Measurements from ENCODE around the gene SQSTM1.

The SQSTM1 gene

DNA sequence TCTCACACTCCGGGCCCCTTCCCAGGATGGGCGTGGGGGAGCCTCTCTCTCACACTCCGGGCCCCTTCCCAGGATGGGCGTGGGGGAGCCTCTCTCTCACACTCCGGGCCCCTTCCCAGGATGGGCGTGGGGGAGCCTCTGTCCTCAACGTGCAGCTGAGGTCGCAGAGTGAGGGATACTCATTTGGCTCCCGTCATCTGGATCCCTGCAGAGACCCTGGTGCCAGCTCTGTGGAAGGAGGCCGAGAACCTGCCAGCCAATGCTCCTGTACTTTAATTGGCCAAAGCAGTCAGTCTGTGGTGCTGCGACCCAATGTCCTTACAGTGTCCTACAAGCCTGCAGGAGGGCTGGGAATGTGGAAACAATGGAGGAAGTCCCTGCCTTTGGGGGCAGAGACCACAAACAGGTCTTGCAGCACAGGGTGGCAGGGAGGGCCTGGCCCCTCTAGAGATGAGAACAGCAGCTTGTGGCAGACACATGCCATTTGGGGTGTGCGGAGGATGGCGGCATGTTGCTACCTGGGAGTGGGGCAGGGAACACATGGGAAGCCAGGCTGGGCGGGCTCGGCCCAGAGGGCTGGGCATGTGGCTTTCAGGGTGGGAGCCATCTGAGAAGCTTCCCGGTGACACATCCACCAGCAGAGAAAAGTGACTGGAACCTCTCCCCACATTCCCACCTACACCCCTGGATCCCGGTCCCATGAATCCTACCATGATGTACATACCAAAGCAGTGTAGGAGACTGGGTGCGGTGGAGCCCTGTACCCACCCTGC, 51.5 kb downstream of the SQSTM1 start:
- H3K9ac ChIP-seq (ENCODE audit: low read depth in 1 of 2, low read length in 2 of 2): no peak overlapping the region
- no peak overlapping the region for H3K4me3 ChIP-seq (ENCODE audit: low read length in 2 of 2)
- no peaks in the 10 kb centered on the region for H3K27me3 ChIP-seq (ENCODE audit: control insufficient read depth in 2 of 2, insufficient read depth in 2 of 2, low read length in 2 of 2)
- H3K36me3 ChIP-seq (ENCODE audit: control insufficient read depth in 2 of 2, insufficient read depth in 2 of 2, low read length in 2 of 2): peaks cover 59 to 70% of the 10 kb centered on the region in 2 donors
- no peaks in the 10 kb centered on the region for H3K9me3 ChIP-seq (ENCODE audit: control insufficient read depth in 2 of 2, low read length in 2 of 2)
- no peaks in the 10 kb centered on the region for H3K4me1 ChIP-seq (ENCODE audit: control insufficient read depth in 2 of 2, insufficient read depth in 2 of 2, low read length in 2 of 2)
- no peak overlapping the region for H3K27ac ChIP-seq (ENCODE audit: low read depth in 2 of 2, low read length in 2 of 2)

DNA sequence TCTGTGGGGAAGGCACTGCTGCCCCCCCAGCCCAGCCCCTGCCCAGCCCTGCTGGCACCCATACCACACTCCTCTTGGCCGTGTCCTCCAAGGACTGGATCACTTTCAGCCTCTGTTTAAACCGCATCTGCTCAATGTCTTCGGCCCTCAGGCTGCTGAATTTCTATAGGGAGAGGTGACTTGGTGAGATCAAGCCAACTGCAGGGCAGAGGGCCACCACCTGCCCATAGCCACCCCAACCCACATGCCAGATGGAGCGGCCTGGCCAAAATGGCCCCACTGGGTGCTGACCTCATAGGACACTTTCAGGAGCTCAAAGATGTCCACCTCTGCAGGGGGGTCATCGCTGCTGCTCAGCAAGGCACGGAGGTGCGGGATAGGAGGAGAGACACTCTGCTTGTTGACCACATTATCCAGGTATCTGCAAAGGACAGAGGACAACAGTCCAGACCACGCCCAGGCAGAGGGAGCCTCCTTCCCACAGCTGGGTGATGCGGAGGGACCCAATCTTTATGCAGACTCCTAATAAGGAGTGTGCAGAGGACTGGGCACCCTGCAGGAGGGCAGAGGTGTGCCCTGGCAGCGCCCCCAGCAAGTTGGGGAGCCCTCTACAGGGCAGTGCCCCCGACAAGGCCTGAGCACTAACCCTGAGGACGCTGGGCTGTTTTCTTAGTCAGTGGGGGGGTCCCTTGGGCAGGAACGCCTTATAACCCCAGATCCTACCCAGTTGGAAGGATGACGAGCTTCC, 52.3 kb downstream of the SQSTM1 start:
- Histone ChIP-seq H3K36me3 (ENCODE audit: control insufficient read depth in 2 of 2, insufficient read depth in 2 of 2, low read length in 2 of 2) (peaks cover 64 to 74% of the 10 kb centered on the region in 2 donors), H3K27ac (ENCODE audit: low read depth in 2 of 2, low read length in 2 of 2) (no peak overlapping the region), H3K4me3 (ENCODE audit: low read length in 2 of 2) (no peak overlapping the region), H3K9ac (ENCODE audit: low read depth in 1 of 2, low read length in 2 of 2) (no peak overlapping the region), H3K9me3 (ENCODE audit: control insufficient read depth in 2 of 2, low read length in 2 of 2) (no peaks in the 10 kb centered on the region), H3K27me3 (ENCODE audit: control insufficient read depth in 2 of 2, insufficient read depth in 2 of 2, low read length in 2 of 2) (no peaks in the 10 kb centered on the region), H3K4me1 (ENCODE audit: control insufficient read depth in 2 of 2, insufficient read depth in 2 of 2, low read length in 2 of 2) (no peaks in the 10 kb centered on the region)

DNA sequence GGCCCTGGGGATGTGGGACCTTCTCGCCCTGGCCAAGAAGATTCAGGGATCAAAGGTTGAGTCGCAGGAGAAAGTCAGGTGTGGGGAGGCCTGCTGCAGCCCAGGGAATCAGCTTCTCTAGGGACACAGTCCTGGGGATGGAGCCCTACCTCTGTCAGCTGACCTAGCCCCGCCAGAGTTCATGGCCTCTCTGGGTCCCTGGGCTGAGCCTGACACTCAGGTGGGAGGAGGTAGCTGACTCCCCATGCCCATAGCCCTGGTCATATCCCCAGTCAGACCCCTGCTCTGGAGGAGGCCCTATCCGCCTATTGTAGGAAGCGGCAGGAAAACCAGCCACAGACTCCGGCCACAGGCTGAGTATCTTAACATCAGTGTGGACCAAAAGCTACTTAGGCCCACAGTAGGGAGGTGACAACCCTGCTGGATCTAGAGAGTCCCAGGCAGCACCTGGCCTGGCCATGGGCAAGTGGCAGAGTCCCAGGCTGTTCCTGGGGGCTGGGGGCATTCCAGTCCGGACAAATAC, 52.9 kb downstream of the SQSTM1 start:
- Histone ChIP-seq H3K36me3 (ENCODE audit: control insufficient read depth in 2 of 2, insufficient read depth in 2 of 2, low read length in 2 of 2) (peaks cover 67 to 77% of the 10 kb centered on the region in 2 donors), H3K27me3 (ENCODE audit: control insufficient read depth in 2 of 2, insufficient read depth in 2 of 2, low read length in 2 of 2) (no peaks in the 10 kb centered on the region), H3K4me3 (ENCODE audit: low read length in 2 of 2) (no peak overlapping the region), H3K27ac (ENCODE audit: low read depth in 2 of 2, low read length in 2 of 2) (no peak overlapping the region), H3K4me1 (ENCODE audit: control insufficient read depth in 2 of 2, insufficient read depth in 2 of 2, low read length in 2 of 2) (no peaks in the 10 kb centered on the region), H3K9me3 (ENCODE audit: control insufficient read depth in 2 of 2, low read length in 2 of 2) (no peaks in the 10 kb centered on the region), H3K9ac (ENCODE audit: low read depth in 1 of 2, low read length in 2 of 2) (no peak overlapping the region)

DNA sequence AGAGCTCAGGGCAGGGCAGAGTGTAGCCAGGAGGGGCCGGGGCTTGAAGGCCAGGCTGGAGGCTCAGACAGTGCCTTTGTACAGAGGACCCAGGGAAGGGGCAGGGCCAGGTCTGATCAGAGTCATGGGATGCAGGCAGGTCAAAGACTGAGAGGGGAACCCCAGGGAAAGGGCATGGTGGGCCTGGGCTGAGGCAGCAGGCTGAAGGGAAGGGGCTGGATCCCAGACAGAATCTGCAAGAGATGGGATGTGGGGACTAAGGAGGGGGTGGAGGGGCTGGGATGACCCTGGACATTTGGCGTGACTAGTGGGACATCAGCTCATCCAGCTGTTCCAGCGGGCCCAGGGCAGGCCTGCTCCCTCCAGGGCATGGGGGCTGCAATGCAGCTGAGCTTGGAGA, 53.4 kb downstream of the SQSTM1 start:
- no peaks in the 10 kb centered on the region for H3K27me3 ChIP-seq (ENCODE audit: control insufficient read depth in 2 of 2, insufficient read depth in 2 of 2, low read length in 2 of 2)
- H3K27ac ChIP-seq (ENCODE audit: low read depth in 2 of 2, low read length in 2 of 2): no peak overlapping the region
- no peak overlapping the region for H3K4me3 ChIP-seq (ENCODE audit: low read length in 2 of 2)
- H3K4me1 ChIP-seq (ENCODE audit: control insufficient read depth in 2 of 2, insufficient read depth in 2 of 2, low read length in 2 of 2): no peaks in the 10 kb centered on the region
- H3K9ac ChIP-seq (ENCODE audit: low read depth in 1 of 2, low read length in 2 of 2): no peak overlapping the region
- H3K36me3 ChIP-seq (ENCODE audit: control insufficient read depth in 2 of 2, insufficient read depth in 2 of 2, low read length in 2 of 2): peaks cover 72 to 76% of the 10 kb centered on the region in 2 donors
- H3K9me3 ChIP-seq (ENCODE audit: control insufficient read depth in 2 of 2, low read length in 2 of 2): no peaks in the 10 kb centered on the region

DNA sequence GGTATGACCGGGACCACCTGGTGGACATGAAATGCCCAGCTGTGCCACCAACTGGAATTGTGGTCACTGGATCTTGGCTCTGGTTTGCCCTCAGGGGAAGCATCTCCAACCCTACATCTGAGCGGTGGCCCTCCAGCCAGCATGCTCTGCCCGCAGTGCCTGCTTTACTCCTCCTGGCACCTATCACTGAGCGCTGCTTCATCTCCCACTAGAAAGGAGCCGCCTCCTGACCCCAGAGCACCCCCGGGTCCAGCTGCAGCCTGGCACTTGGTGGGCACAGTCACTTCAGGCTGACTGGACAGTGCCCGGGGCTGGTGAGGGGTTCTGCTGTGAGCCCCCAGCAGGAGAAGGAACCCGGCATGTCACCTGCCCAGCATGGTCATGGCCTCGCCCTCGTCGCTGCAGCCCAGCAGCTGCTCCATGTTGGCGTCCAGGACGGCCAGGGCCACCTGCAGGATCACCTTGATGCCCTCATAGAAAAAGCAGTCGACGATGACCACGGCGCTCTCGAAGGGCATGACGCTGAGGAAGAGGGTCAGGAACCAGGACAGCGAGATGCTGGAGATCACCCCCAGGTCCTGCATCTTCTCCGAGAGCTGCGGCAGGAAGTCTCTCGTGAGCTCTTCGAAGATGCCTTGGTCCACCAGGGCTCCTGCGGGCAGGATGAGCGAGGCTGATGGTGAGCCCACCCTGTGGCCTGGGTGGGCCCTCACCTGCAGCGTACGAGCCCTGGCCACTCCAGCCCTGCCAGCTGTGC, 54.0 kb downstream of the SQSTM1 start:
- H3K27ac ChIP-seq (ENCODE audit: low read depth in 2 of 2, low read length in 2 of 2): no peak overlapping the region
- H3K9me3 ChIP-seq (ENCODE audit: control insufficient read depth in 2 of 2, low read length in 2 of 2): no peaks in the 10 kb centered on the region
- H3K9ac ChIP-seq (ENCODE audit: low read depth in 1 of 2, low read length in 2 of 2): no peak overlapping the region
- peaks cover 71 to 74% of the 10 kb centered on the region in 2 donors for H3K36me3 ChIP-seq (ENCODE audit: control insufficient read depth in 2 of 2, insufficient read depth in 2 of 2, low read length in 2 of 2)
- H3K4me1 ChIP-seq (ENCODE audit: control insufficient read depth in 2 of 2, insufficient read depth in 2 of 2, low read length in 2 of 2): no peaks in the 10 kb centered on the region
- H3K27me3 ChIP-seq (ENCODE audit: control insufficient read depth in 2 of 2, insufficient read depth in 2 of 2, low read length in 2 of 2): no peaks in the 10 kb centered on the region
- no peak overlapping the region for H3K4me3 ChIP-seq (ENCODE audit: low read length in 2 of 2)

DNA sequence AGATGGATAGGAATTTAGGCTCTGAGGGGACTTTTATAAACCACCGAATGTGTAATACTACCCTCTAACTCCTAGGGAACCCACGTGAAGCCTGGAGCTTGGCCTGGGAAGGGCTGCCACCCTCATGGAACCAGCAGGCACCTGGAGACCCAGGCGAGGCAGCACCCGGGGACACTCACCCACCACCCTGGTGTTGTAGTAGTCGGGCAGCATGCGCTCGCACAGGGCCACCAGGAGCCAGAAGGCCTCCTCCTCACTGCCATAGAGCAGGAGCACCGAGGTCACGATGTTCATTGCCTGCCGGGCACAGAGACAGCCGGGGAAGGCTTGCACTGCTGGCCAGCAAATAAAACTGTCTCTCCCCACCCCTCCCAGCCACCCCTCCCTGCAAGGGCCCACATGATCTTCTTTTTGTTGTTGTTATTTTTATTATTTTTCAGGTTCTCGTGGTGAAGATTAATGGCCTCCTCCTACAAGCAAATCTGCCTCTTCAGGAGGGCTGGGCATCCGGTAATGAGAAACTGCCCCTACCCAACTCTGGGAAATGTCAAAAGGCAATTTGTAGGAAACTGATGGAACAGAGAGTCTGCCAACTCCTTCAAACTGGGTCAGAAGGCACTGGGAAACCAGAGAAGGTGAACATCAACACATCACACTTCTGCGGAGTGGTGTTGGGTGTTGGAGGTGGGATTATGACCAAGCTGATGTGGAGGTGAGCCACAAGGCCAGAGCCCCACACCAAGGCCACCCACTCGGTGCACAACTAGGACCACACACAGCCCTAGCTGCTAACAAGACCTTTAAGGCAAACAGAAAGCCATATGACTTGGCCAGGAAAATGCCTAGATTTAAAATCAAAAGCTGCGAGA, 55.3 kb downstream of the SQSTM1 start:
- Histone ChIP-seq H3K4me1 (ENCODE audit: control insufficient read depth in 2 of 2, insufficient read depth in 2 of 2, low read length in 2 of 2) (no peaks in the 10 kb centered on the region), H3K27me3 (ENCODE audit: control insufficient read depth in 2 of 2, insufficient read depth in 2 of 2, low read length in 2 of 2) (no peaks in the 10 kb centered on the region), H3K36me3 (ENCODE audit: control insufficient read depth in 2 of 2, insufficient read depth in 2 of 2, low read length in 2 of 2) (peaks cover 62 to 69% of the 10 kb centered on the region in 2 donors), H3K9me3 (ENCODE audit: control insufficient read depth in 2 of 2, low read length in 2 of 2) (no peaks in the 10 kb centered on the region), H3K4me3 (ENCODE audit: low read length in 2 of 2) (no peak overlapping the region), H3K27ac (ENCODE audit: low read depth in 2 of 2, low read length in 2 of 2) (no peak overlapping the region), H3K9ac (ENCODE audit: low read depth in 1 of 2, low read length in 2 of 2) (no peak overlapping the region)

DNA sequence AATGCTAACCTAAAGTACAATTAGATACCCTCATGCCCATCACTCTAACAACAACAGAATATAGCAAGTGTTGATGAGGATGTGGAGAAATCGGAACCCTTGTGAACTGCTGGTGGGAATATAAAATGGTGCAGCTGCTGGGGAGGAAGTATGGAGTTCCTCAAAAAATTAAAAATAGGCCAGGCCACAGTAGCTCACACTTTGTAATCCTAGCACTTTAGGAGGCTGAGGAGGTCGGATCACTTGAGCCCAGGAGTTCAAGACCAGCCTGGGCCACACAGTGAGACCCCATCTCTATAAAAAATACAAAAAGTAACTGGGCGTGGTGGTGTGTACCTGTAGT, 55.9 kb downstream of the SQSTM1 start:
- Histone ChIP-seq H3K27me3 (ENCODE audit: control insufficient read depth in 2 of 2, insufficient read depth in 2 of 2, low read length in 2 of 2) (no peaks in the 10 kb centered on the region), H3K27ac (ENCODE audit: low read depth in 2 of 2, low read length in 2 of 2) (no peak overlapping the region), H3K9ac (ENCODE audit: low read depth in 1 of 2, low read length in 2 of 2) (no peak overlapping the region), H3K4me3 (ENCODE audit: low read length in 2 of 2) (no peak overlapping the region), H3K36me3 (ENCODE audit: control insufficient read depth in 2 of 2, insufficient read depth in 2 of 2, low read length in 2 of 2) (peaks cover 62 to 64% of the 10 kb centered on the region in 2 donors), H3K9me3 (ENCODE audit: control insufficient read depth in 2 of 2, low read length in 2 of 2) (no peaks in the 10 kb centered on the region), H3K4me1 (ENCODE audit: control insufficient read depth in 2 of 2, insufficient read depth in 2 of 2, low read length in 2 of 2) (no peaks in the 10 kb centered on the region)

DNA sequence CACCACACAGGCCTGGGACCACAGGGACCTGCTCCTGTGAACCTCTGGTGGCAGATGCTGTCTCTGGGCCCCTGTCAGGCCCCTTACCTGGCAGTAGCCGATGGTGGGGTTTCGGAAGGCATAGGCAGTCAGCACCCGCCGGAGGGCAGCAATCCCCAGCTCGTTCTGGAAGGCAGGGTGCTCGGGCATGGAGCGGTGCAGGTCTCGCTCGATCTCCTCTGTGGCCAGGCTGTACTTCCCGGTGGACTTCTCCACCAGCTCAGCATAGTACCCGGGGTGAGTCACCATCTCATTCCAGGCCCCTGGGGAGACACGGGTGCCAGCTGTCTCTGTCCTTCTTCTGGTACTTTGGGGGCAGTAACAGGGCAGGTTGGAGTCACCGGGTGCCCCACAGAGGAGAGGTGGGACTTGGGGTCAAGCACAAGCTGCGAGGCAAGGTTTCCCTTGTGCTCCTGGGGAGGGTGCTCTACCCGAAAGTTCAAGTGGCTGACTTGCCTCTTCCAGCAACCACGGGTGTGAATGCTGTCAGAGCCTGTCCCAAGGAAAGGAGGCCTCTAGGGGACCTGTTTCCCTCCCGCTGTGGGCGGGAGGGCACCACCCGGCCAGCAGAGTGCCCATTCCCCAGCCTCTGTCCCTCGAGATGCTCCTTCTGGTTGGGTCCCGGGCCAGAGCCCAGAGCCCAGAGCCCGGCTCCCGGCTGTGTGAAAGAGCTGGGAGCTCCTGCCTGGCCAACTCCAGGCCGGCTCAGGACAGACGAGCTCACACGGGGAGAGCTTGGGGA, 57.7 kb downstream of the SQSTM1 start:
- no peak overlapping the region for H3K27ac ChIP-seq (ENCODE audit: low read depth in 2 of 2, low read length in 2 of 2)
- H3K27me3 ChIP-seq (ENCODE audit: control insufficient read depth in 2 of 2, insufficient read depth in 2 of 2, low read length in 2 of 2): no peaks in the 10 kb centered on the region
- H3K36me3 ChIP-seq (ENCODE audit: control insufficient read depth in 2 of 2, insufficient read depth in 2 of 2, low read length in 2 of 2): peaks cover 49 to 58% of the 10 kb centered on the region in 2 donors
- no peaks in the 10 kb centered on the region for H3K9me3 ChIP-seq (ENCODE audit: control insufficient read depth in 2 of 2, low read length in 2 of 2)
- no peaks in the 10 kb centered on the region for H3K4me1 ChIP-seq (ENCODE audit: control insufficient read depth in 2 of 2, insufficient read depth in 2 of 2, low read length in 2 of 2)
- no peak overlapping the region for H3K9ac ChIP-seq (ENCODE audit: low read depth in 1 of 2, low read length in 2 of 2)
- no peak overlapping the region for H3K4me3 ChIP-seq (ENCODE audit: low read length in 2 of 2)
